ENCODE data around the gene AKAP1.
"Not testable (repeated sequence)": the region's sequence is repeated elsewhere in the genome, so short reads cannot be mapped to it uniquely, and the experiment has no call there.

Gene AKAP1

DNA sequence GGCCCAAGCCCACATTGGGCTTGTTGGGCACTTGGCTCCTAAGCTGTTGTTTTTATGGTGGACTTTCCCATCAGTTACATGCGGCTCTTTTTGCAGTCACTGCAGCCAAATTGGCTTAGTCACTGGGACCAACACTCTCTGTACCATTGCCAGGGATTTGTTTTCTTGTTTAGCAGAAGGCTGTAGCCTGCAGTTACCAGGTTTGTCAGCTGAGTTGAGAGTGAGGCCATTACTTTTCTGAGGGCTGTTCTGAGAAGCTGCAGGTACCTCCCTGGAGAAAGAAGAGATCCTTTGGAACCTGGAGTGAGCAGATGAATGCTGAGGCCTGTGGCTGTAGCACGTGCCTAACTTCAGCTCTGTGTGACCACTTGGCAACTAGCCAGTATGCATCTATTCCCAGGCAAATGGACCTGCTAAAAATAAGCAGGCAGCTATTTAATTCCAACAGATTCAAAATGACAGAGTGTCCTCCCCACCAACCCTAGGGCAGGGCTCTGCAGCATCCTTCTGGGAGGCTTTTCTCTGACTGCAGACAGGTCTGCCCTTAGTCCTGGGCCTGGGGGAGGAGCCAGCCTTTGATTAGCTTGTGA, 12.9 kb downstream of the AKAP1 start:
- peak; percentile 57 for DNase-seq
- TF ChIP-seq, protein P1, sequence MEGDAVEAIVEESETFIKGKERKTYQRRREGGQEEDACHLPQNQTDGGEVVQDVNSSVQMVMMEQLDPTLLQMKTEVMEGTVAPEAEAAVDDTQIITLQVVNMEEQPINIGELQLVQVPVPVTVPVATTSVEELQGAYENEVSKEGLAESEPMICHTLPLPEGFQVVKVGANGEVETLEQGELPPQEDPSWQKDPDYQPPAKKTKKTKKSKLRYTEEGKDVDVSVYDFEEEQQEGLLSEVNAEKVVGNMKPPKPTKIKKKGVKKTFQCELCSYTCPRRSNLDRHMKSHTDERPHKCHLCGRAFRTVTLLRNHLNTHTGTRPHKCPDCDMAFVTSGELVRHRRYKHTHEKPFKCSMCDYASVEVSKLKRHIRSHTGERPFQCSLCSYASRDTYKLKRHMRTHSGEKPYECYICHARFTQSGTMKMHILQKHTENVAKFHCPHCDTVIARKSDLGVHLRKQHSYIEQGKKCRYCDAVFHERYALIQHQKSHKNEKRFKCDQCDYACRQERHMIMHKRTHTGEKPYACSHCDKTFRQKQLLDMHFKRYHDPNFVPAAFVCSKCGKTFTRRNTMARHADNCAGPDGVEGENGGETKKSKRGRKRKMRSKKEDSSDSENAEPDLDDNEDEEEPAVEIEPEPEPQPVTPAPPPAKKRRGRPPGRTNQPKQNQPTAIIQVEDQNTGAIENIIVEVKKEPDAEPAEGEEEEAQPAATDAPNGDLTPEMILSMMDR (IDR thresholded peaks at IDR 0.05; ENCODE audit: low read depth, low read length) = no peak
- Histone ChIP-seq H3K27me3 (no peaks in the 10 kb centered on the region), H3K9me3 (no peaks in the 10 kb centered on the region), H3K4me1 (peaks cover 14% of the 10 kb centered on the region), H3K36me3 (no peaks in the 10 kb centered on the region; the same call in 1 of the 2 replicates), H3K4me3 (ENCODE audit: low read depth, low read length) (no peak overlapping the region)

DNA sequence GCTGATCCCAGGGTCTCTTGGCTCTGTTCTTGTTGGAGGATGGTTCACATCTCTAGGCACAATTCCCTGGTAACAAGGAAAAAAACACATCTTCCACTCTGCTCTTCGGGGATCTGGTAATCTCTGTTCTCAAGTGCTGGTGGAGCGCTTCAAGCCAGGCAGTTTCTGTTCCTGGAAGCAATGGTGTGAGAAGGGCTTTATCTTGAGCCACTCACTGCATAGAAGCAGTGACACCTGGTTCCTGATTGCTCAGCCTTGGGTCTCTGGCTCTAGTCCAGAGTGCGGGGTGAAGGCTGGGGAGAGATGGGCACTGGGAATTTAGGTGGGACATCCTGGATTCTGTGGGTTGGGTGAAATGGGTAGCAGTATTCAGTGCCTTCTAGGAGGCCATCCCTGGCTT, 14.1 kb downstream of the AKAP1 start:
- H3K4me3 ChIP-seq (ENCODE audit: low read depth, low read length) = no peak overlapping the region
- H3K36me3 ChIP-seq = no peaks in the 10 kb centered on the region; the same call in none of the 2 replicates
- H3K27me3 ChIP-seq = no peaks in the 10 kb centered on the region
- no peaks in the 10 kb centered on the region for H3K9me3 ChIP-seq
- TF ChIP-seq, protein P1 (IDR thresholded peaks at IDR 0.05; ENCODE audit: low read depth, low read length) = no peak
- no peak for DNase-seq
- peaks cover 14% of the 10 kb centered on the region for H3K4me1 ChIP-seq

DNA sequence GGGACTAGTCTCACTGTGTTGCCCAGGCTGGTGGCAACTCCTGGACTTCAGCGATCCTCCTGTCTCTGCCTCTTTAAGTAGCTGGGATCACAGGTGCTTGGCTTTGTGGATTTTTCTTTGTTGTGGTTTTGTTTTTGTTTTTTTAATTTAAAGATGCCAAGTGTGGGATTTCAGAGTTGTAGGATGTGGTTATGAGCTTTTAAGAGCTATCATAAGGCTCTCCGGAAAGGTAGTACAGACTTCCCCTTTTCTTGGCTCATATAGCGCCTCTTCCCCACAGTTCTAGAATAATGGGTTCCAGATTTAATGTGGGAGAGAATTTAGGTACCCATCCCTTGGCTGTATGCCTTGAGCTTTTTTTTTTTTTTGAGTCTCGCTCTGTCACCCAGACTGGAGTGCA, 17.1 kb downstream of the AKAP1 start:
- TF ChIP-seq, protein P1 (IDR thresholded peaks at IDR 0.05; ENCODE audit: low read depth, low read length) = no peak
- H3K4me3 ChIP-seq (ENCODE audit: low read depth, low read length) = no peak overlapping the region
- no peak for DNase-seq
- no peaks in the 10 kb centered on the region for H3K9me3 ChIP-seq
- peaks cover 22% of the 10 kb centered on the region for H3K36me3 ChIP-seq
- H3K27me3 ChIP-seq = no peaks in the 10 kb centered on the region
- peaks cover 29% of the 10 kb centered on the region for H3K4me1 ChIP-seq

DNA sequence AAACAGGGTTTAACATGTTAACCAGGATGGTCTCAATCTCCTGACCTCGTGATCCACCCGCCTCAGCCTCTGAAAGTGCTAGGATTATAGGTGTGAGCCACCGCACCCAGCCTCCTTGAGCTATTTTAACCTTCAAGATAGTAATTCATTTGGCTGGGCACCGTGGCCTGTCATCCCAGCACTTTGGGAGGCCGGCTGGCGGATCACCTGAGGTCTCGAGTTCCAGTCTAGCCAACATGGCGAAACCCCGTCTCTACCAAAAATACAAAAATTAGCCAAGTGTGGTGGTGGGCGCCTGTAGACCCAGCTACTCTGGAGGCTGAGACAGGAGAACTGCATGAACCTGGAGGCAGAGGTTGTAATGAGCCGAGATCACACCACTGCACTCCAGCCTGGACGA, 17.6 kb downstream of the AKAP1 start:
- peaks cover 26% of the 10 kb centered on the region for H3K4me1 ChIP-seq

DNA sequence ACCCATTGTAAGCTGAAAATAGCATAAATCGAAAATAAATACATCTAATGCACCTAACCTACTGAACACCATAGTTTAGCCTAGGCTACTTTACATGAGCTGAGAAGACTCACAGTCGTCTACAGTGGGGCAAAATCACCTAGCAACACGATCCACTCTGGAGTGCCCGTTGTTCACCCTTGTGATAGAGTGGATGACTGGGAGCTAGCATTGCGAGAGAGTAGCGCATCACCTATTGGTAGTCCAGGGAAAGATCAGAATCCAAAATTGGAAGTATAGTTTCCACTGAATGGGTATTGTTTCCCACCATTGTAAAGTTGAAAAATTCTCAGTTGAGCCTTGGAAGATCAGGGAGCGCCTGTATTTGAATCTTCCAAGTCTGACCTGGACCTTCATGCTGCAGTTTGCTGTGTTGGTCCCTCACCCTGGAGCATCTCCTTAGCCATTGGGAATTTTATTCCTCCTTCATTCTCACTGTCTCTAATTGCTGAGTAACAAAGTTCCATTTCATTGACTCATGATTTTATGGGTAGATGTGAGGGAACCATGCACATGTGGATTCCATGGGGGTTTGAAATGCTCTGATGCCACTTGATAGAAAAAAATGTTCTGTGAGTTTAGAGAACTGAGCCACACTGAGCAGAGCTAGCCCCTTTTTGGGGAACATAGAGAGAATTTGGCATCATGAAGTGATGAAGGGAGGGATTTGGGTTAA, 19.6 kb downstream of the AKAP1 start:
- no peak for DNase-seq
- H3K9me3 ChIP-seq = no peaks in the 10 kb centered on the region
- peaks cover 31% of the 10 kb centered on the region for H3K36me3 ChIP-seq
- TF ChIP-seq, protein P1 (IDR thresholded peaks at IDR 0.05; ENCODE audit: low read depth, low read length) = no peak
- no peaks in the 10 kb centered on the region for H3K27me3 ChIP-seq
- H3K4me3 ChIP-seq (ENCODE audit: low read depth, low read length) = no peak overlapping the region
- peaks cover 16% of the 10 kb centered on the region for H3K4me1 ChIP-seq

More for the DNA sequence above, 17.6 kb downstream of the AKAP1 start:
- not testable (repeated sequence) for DNase-seq; H3K9me3 ChIP-seq; H3K27me3 ChIP-seq; H3K4me3 ChIP-seq (ENCODE audit: low read depth, low read length)
- peaks cover 27% of the 10 kb centered on the region for H3K36me3 ChIP-seq

DNA sequence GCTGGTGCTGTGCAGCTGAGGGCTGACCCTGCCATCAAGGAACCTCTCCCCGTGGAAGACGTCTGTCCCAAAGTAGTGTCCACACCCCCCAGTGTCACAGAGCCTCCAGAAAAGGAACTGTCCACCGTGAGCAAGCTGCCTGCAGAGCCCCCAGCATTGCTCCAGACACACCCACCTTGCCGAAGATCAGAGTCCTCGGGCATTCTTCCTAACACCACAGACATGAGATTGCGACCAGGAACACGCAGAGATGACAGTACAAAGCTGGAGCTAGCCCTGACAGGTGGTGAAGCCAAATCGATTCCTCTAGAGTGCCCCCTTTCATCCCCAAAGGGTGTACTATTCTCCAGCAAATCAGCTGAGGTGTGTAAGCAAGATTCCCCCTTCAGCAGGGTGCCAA, 20.5 kb downstream of the AKAP1 start:
- no peaks in the 10 kb centered on the region for H3K9me3 ChIP-seq
- H3K4me3 ChIP-seq (ENCODE audit: low read depth, low read length) = no peak overlapping the region
- H3K36me3 ChIP-seq = peaks cover 40% of the 10 kb centered on the region
- H3K4me1 ChIP-seq = peaks cover 25% of the 10 kb centered on the region
- DNase-seq = no peak
- TF ChIP-seq, protein P1 (IDR thresholded peaks at IDR 0.05; ENCODE audit: low read depth, low read length) = no peak
- no peaks in the 10 kb centered on the region for H3K27me3 ChIP-seq

Data from BE2C (cell line).